ENCODE data around the gene CARD11. TPM values are rescaled to one million over a fixed set of nuclear protein-coding genes. Genes with fewer than 3 reads are reported as not detected.
"Not testable (repeated sequence)": the region's sequence is repeated elsewhere in the genome, so short reads cannot be mapped to it uniquely, and the experiment has no call there.

The CARD11 gene
- polyA plus RNA-seq, 1 donor: 4.8 TPM

DNA sequence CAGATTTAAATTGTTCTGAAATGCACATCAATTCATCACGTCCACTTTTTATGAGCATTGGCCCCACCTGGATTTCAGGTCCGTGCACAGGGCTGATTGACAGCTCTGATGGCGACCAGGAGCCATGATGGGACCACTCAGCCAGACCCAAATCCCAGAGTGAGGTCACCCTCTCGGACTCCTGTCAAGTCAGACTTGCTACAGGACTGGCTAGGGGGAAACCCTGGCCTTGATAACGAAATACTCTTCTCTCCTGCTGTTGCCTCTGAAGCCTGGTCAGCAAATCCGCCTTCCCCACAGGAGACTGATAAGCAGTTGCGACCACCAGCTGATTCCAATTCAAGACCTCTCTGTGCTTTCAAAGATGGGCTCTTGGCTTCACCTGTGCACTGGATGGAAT lies 76.4 kb downstream of the CARD11 start:
- Histone ChIP-seq H3K36me3 (ENCODE audit: control insufficient read depth, insufficient read depth, low read length) (no peaks in the 10 kb centered on the region), H3K27me3 (ENCODE audit: control insufficient read depth, insufficient read depth, low read length) (no peaks in the 10 kb centered on the region), H3K4me1 (ENCODE audit: control insufficient read depth, insufficient read depth, low read length) (no peaks in the 10 kb centered on the region), H3K27ac (ENCODE audit: low read length) (no peak overlapping the region), H3K4me3 (ENCODE audit: low read length) (no peak overlapping the region), H3K9me3 (ENCODE audit: control insufficient read depth, low read depth, low read length) (no peaks in the 10 kb centered on the region)
- DNase-seq: no peak
- WGBS (ENCODE audit: insufficient coverage, low lambda C conversion rate): no CpG with 5 or more reads among the region's 7 CpGs

DNA sequence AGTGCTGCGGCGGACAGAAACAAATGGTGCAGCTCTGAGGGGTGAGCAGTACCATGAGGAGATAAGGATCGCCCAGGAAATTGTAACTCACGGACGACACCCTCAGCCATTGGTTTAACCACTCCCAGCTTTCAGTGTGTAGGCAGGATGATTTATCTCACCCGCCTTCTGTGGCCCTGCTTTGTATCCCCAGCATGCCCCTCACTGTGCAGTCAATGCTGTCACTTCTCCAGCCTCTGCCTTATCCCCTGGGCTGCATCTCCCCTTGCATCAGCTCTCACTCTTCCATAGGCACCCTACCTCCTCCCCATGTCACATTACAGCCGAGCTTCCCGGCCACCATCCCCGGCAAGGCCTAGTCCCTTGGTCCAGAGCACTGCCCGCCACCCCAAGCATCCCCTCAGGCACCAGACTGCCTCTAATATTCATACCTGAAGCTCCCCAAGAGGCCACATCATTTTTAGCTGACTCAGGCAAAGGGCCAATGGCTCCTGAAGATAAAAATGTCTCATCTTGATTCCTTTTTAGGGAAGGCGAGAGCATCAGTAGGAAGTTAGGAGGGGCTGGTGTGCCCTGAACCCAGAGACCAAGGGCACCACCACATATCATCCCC lies 77.1 kb downstream of the CARD11 start:
- Histone ChIP-seq H3K9me3 (ENCODE audit: control insufficient read depth, low read depth, low read length) (no peaks in the 10 kb centered on the region), H3K4me3 (ENCODE audit: low read length) (no peak overlapping the region), H3K27ac (ENCODE audit: low read length) (no peak overlapping the region), H3K27me3 (ENCODE audit: control insufficient read depth, insufficient read depth, low read length) (no peaks in the 10 kb centered on the region), H3K36me3 (ENCODE audit: control insufficient read depth, insufficient read depth, low read length) (no peaks in the 10 kb centered on the region), H3K4me1 (ENCODE audit: control insufficient read depth, insufficient read depth, low read length) (no peaks in the 10 kb centered on the region)
- WGBS (ENCODE audit: insufficient coverage, low lambda C conversion rate): no CpG with 5 or more reads among the region's 11 CpGs
- DNase-seq: no peak

DNA sequence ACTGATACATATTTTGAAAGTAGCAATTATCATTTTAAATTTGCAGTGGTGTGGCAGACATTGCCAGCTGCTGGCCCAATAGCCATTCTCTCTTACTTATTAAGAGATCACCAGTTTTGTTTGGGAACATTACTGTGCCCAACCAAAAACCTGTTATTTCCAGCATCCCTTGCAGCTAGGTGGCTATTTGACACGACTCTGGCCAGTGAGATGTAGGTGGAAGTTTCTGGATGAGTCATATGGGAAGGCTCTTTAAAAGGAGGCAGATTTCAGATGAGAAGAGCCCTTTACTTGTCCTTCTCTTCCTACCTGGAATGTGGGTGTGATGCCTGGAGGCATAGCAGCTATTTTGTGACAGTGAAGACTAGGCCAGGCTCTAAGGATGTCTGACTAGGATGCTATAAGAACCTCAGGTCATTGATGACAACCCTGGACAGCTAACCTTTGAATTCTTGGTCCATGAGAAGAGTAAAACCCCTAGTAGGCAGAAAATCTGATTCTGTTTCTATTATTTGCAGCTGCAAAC lies 77.9 kb downstream of the CARD11 start:
- Histone ChIP-seq H3K4me1 (ENCODE audit: control insufficient read depth, insufficient read depth, low read length) (no peaks in the 10 kb centered on the region), H3K27me3 (ENCODE audit: control insufficient read depth, insufficient read depth, low read length) (no peaks in the 10 kb centered on the region), H3K27ac (ENCODE audit: low read length) (no peak overlapping the region), H3K9me3 (ENCODE audit: control insufficient read depth, low read depth, low read length) (no peaks in the 10 kb centered on the region), H3K36me3 (ENCODE audit: control insufficient read depth, insufficient read depth, low read length) (no peaks in the 10 kb centered on the region), H3K4me3 (ENCODE audit: low read length) (no peak overlapping the region)
- no CpG with 5 or more reads among the region's 1 CpG for WGBS (ENCODE audit: insufficient coverage, low lambda C conversion rate)
- DNase-seq: no peak

DNA sequence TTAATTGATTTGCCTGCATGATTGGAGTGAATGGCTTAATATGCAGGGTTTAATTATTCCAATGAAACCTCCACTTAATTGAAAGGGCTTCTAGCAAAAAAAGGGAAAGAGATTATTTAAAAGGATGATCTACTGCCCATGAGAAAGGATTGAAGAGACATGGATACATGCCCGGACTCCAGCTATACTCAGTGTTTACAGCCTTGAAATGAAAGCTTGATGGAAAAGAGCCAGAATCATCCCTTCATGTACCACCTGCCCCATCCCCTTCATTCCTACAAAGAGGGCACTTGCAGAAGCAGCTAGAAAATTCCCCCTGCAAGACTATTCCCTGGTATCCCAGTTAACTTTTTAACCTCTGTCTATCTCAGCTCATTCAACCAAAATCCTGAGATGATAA lies 78.4 kb downstream of the CARD11 start:
- WGBS (ENCODE audit: insufficient coverage, low lambda C conversion rate): 100% methylated on average over 1 of the region's 1 CpG
- Histone ChIP-seq H3K4me3 (ENCODE audit: low read length) (no peak overlapping the region), H3K9me3 (ENCODE audit: control insufficient read depth, low read depth, low read length) (no peaks in the 10 kb centered on the region), H3K36me3 (ENCODE audit: control insufficient read depth, insufficient read depth, low read length) (no peaks in the 10 kb centered on the region), H3K27me3 (ENCODE audit: control insufficient read depth, insufficient read depth, low read length) (no peaks in the 10 kb centered on the region), H3K27ac (ENCODE audit: low read length) (no peak overlapping the region), H3K4me1 (ENCODE audit: control insufficient read depth, insufficient read depth, low read length) (no peaks in the 10 kb centered on the region)
- DNase-seq: no peak

DNA sequence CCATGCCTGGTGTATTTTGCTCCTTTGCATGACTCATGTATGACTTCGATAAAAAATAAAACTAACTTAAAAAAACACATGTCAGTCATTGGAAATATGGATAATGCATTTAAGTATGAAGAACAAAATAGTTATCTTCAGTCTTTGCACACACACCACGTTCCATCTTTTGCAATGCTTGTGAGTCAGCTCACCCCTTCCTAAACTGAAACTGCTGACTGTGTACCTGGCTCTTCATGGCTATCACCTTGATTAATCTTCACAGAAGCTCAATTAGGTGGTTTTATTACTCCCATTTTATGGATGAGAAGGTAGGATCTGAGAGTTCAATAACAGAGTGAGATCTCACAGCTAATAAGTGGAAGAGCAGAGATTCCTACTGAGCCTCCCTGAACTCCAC lies 79.5 kb downstream of the CARD11 start:
- Histone ChIP-seq H3K36me3 (ENCODE audit: control insufficient read depth, insufficient read depth, low read length) (no peaks in the 10 kb centered on the region), H3K4me3 (ENCODE audit: low read length) (no peak overlapping the region), H3K27me3 (ENCODE audit: control insufficient read depth, insufficient read depth, low read length) (no peaks in the 10 kb centered on the region), H3K27ac (ENCODE audit: low read length) (no peak overlapping the region), H3K4me1 (ENCODE audit: control insufficient read depth, insufficient read depth, low read length) (no peaks in the 10 kb centered on the region), H3K9me3 (ENCODE audit: control insufficient read depth, low read depth, low read length) (no peaks in the 10 kb centered on the region)
- WGBS (ENCODE audit: insufficient coverage, low lambda C conversion rate): 80% methylated on average over 1 of the region's 2 CpGs
- DNase-seq: no peak

DNA sequence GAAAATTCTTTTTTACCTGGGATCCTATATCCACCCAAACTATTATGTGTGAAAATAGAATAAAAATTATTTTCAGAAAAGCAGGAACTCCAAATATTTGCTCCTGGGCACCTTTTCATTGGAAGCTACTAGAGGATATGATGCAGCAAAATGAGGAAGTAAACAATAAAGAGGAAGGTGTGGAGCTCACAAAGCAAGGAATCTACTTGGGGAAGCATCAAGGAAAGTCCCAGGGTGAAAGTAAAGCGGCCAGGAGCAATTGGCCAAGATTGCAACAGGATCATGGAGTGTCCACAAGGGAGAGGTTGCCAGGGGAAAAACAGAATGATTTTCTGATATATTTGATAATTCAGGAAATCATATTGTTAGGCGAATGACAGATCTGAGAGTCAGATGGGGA lies 80.8 kb downstream of the CARD11 start:
- 100% methylated on average over 2 of the region's 2 CpGs for WGBS (ENCODE audit: insufficient coverage, low lambda C conversion rate)
- Histone ChIP-seq H3K4me3 (ENCODE audit: low read length) (no peak overlapping the region), H3K4me1 (ENCODE audit: control insufficient read depth, insufficient read depth, low read length) (no peaks in the 10 kb centered on the region), H3K27me3 (ENCODE audit: control insufficient read depth, insufficient read depth, low read length) (no peaks in the 10 kb centered on the region), H3K36me3 (ENCODE audit: control insufficient read depth, insufficient read depth, low read length) (no peaks in the 10 kb centered on the region), H3K27ac (ENCODE audit: low read length) (no peak overlapping the region), H3K9me3 (ENCODE audit: control insufficient read depth, low read depth, low read length) (no peaks in the 10 kb centered on the region)
- no peak for DNase-seq

DNA sequence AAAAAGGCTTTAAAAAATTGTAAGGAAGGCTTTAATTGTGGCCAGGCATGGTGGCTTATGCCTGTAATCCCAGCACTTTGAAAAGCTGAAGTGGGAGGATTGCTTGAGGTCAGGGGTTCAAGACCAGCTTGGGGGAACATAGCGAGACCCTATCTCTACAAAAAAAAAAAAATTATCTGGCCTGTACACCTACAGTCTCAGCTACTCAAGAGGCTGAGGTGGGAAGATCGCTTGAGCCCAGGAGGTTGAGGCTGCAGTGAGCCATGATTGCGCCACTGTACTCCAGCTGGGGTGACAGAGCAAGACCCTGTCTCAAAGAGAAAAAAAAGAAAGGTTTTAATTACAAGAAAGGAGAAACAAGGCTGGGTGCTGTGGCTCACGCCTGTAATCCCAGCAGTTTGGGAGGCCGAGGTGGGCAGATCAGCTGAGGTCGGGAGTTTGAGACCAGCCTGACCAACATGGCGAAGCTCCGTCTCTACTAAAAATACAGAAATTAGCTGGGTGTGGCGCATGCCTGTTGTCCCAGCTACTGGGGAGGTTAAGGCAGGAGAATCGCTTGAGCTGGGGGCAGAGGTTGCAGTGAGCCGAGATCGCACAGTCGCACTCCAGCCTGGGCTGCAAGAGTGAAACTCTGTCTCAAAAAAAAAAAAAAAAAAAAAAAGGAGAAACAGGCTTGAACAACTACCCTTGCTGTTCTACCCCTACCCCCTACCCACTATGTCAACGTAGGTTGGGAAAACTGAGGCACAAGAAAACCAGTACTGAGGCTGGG lies 83.7 kb downstream of the CARD11 start:
- WGBS (ENCODE audit: insufficient coverage, low lambda C conversion rate): 100% methylated on average over 1 of the region's 14 CpGs
- no peak overlapping the region for H3K27ac ChIP-seq (ENCODE audit: low read length)
- no peak for DNase-seq

DNA sequence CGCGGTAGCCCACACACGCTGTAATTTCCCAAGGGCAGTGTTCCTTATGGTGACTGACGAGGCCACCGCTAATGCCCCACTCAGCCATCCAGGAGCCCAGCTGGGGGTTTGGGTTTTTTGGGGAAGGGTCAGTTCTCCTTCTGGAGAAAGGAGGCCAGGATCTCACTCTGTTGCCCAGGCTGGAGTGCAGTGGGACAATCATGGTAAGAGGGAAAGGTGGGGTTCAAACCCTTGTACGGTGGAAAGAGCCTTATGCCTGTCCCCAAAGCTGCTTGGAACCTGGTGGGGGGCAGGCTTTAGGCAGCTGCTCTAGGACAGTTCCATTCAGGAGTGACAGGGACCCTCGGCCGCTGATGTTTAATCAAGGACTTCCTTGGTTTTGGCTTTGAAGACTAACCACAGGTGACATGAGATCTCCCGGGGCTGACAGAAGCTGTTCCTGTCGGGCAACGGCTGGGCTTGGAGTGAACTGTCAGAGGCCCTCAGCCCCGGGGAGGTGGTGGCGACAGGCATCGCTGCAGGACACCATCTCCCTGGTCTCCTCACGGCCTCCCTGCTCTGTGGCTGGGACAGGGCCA lies 84.5 kb downstream of the CARD11 start:
- Histone ChIP-seq H3K27ac (ENCODE audit: low read length) (no peak overlapping the region), H3K9me3 (ENCODE audit: control insufficient read depth, low read depth, low read length) (no peaks in the 10 kb centered on the region), H3K27me3 (ENCODE audit: control insufficient read depth, insufficient read depth, low read length) (no peaks in the 10 kb centered on the region), H3K36me3 (ENCODE audit: control insufficient read depth, insufficient read depth, low read length) (no peaks in the 10 kb centered on the region), H3K4me1 (ENCODE audit: control insufficient read depth, insufficient read depth, low read length) (no peaks in the 10 kb centered on the region), H3K4me3 (ENCODE audit: low read length) (no peak overlapping the region)
- WGBS (ENCODE audit: insufficient coverage, low lambda C conversion rate): no CpG with 5 or more reads among the region's 15 CpGs
- no peak for DNase-seq

More for the DNA sequence above, 83.7 kb downstream of the CARD11 start:
- Histone ChIP-seq H3K9me3 (ENCODE audit: control insufficient read depth, low read depth, low read length) (no peaks in the 10 kb centered on the region), H3K4me1 (ENCODE audit: control insufficient read depth, insufficient read depth, low read length) (no peaks in the 10 kb centered on the region), H3K36me3 (ENCODE audit: control insufficient read depth, insufficient read depth, low read length) (no peaks in the 10 kb centered on the region), H3K27me3 (ENCODE audit: control insufficient read depth, insufficient read depth, low read length) (no peaks in the 10 kb centered on the region), H3K4me3 (ENCODE audit: low read length) (no peak overlapping the region)

DNA sequence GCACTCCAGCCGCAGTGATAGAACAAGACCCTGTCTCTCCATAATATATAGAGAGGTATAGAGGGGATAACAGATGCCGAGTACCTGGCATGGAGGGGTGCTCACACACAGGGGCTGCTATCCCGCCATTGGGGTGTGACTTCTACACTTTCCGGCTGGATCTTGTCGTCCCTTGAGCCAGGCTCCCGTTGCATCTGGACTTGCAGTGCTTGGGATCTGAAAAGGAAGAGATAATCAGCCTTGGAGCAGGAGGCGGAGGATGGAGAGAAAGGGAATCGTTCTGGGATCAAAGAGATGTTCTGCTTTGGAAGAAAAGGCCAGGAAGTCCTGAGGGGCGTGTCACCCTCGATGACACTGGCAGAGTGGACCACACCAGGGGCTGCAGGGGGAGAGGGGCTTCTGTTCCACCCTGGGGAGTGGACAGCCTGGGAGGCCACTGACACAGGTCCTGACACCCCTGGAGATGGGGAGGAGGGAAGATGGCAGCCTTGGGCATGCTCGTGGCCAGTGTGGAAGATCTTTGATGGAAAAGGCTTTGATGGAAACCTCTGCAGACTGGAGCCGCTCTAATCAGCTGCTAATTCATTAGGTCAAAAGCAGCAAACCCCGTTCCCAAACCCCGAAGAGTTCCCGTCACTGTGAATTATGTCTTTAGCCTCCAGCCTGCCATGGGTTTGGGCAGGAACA lies 85.1 kb downstream of the CARD11 start:
- Histone ChIP-seq H3K36me3 (ENCODE audit: control insufficient read depth, insufficient read depth, low read length) (no peaks in the 10 kb centered on the region), H3K9me3 (ENCODE audit: control insufficient read depth, low read depth, low read length) (no peaks in the 10 kb centered on the region), H3K4me1 (ENCODE audit: control insufficient read depth, insufficient read depth, low read length) (no peaks in the 10 kb centered on the region), H3K4me3 (ENCODE audit: low read length) (no peak overlapping the region), H3K27ac (ENCODE audit: low read length) (no peak overlapping the region), H3K27me3 (ENCODE audit: control insufficient read depth, insufficient read depth, low read length) (no peaks in the 10 kb centered on the region)
- WGBS (ENCODE audit: insufficient coverage, low lambda C conversion rate): no CpG with 5 or more reads among the region's 15 CpGs
- no peak for DNase-seq

DNA sequence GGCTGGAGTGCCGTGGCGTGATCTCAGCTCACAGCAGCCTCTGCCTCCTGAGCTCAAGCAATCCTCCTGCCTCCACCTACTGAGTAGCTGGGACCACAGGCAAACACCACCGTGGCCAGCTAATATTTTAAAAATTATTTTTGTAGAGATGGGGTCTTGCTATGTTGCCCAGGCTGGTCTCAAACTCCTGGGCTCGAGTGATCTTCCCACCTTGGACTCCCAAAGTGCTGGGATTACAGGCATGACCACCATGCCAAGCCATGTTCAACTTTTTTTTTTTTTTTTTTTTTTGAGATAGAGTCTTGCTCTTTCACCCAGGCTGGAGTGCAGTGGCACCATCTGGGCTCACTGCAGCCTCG lies 86.3 kb downstream of the CARD11 start:
- WGBS (ENCODE audit: insufficient coverage, low lambda C conversion rate): no CpG with 5 or more reads among the region's 5 CpGs
- not testable (repeated sequence) for DNase-seq; H3K27me3 ChIP-seq (ENCODE audit: control insufficient read depth, insufficient read depth, low read length); H3K9me3 ChIP-seq (ENCODE audit: control insufficient read depth, low read depth, low read length); H3K4me1 ChIP-seq (ENCODE audit: control insufficient read depth, insufficient read depth, low read length); H3K4me3 ChIP-seq (ENCODE audit: low read length); H3K36me3 ChIP-seq (ENCODE audit: control insufficient read depth, insufficient read depth, low read length); H3K27ac ChIP-seq (ENCODE audit: low read length)
